LNCAP (cell line): Measurements from ENCODE around the gene NPEPPS.

Experiments
- CTCF ChIP-seq: fragments of 450-650 bp; IDR thresholded peaks from 2 replicates; pipeline ENCODE4 v1.5.1; 2017; ENCODE audit warnings: mild to moderate bottlenecking

The NPEPPS gene

GRCh38 chr17:47663912-47664623, 133.2 kb downstream of the NPEPPS start:
- TF ChIP-seq CTCF: peak; percentile 83

GRCh38 chr17:47664624-47664941, 133.7 kb downstream of the NPEPPS start:
- 0 out of 2 replicates have a peak, but pooled peaks have one; percentile 10 for TF ChIP-seq CTCF

- no peak for TF ChIP-seq CTCF
Measured at GRCh38 chr17:47665655-47666054, 134.7 kb downstream of the NPEPPS start.

DNA sequence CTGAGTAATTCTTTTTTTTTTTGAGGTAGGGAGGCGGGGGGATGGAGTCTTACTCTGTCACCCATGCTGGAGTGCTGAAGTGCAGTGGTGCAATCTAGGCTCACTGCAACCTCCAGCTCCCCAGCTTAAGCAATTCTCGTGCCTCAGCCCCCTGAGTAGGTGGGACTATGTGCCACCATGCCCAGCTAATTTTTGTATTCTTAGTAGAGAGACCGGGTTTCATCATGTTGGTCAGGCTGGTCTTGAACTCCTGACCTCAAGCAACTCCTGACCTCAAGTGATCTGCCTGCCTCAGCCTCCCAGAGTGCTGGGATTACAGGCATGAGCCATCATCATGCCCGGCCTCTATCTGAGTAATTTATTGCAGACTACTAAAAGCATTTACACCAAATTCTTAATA, 138.2 kb downstream of the NPEPPS start:
- no peak for TF ChIP-seq CTCF

- TF ChIP-seq CTCF: no peak
Measured at GRCh38 chr17:47670064-47670463, 139.2 kb downstream of the NPEPPS start.
